SK-N-SH (cell line): ENCODE data around the gene WDR62.

Experiments
- CHD2 ChIP-seq: fragments of 150-350 bp; IDR thresholded peaks from 2 replicates; pipeline ENCODE4 v1.6.1; 2018; ENCODE audit warnings: low read length; ENCODE audit not compliant: partially characterized antibody
- CTCF ChIP-seq: fragments of 200-600 bp; sonication (generic); IDR thresholded peaks from 2 replicates; pipeline ENCODE4 v1.6.1; 2017; ENCODE audit warnings: antibody characterized with exemption, mild to moderate bottlenecking, moderate library complexity
- EZH2phosphoT487 ChIP-seq: fragments of 200-600 bp; sonication (generic); IDR thresholded peaks from 2 replicates; pipeline ENCODE4 v1.6.1; 2017; ENCODE audit warnings: low read depth, mixed run types, mild to moderate bottlenecking, antibody characterized with exemption, moderate library complexity, borderline replicate concordance
- JUND ChIP-seq: IDR thresholded peaks from 2 replicates; pipeline ENCODE4 v1.4.0; 2012

DNA sequence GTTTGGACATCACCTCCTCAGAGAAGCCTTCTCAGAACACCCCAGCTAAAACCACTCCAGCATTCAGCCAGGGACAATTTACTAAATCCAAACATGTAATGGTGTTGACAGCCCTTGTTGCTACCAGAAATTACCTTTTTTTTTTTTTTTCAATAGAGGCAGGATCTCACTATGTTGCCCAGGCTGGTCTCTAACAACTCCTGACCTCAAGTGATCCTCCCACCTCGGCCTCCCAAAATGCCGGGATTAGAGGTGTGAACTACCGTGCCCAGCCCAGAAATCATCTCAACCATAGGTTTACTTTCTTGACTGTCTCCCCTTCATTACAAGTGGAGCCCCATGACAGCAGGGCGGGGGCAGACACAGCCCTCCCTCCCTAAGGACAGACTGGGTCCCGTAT lies 31.3 kb upstream of the WDR62 start:
- TF ChIP-seq JUND (no peak), CTCF (no peak), CHD2 (no peak), EZH2phosphoT487 (no peak)
